Muscle of leg (tissue), 11 donors: ENCODE measurements around the gene HCN4. TPM values are rescaled to one million over a fixed set of nuclear protein-coding genes. Genes with fewer than 3 reads are reported as not detected.
A peak's percentile ranks its signal among the peaks of the same experiment; 100 is the strongest.

Source experiments
- DNase-seq: peaks from one replicate; pipeline ENCODE4 v3.0.0; 2013
- H3K27ac ChIP-seq: one replicate; pipeline ENCODE4 v1.5.1; 2013; ENCODE audit warnings: mild to moderate bottlenecking, low read length, control low read depth
- H3K27me3 ChIP-seq: one replicate; pipeline ENCODE4 v1.6.1; 2013; ENCODE audit warnings: low read length; ENCODE audit not compliant: control insufficient read depth, insufficient read depth
- H3K36me3 ChIP-seq: one replicate; pipeline ENCODE4 v1.6.1; 2013; ENCODE audit warnings: low read length; ENCODE audit not compliant: control insufficient read depth, insufficient read depth
- H3K4me1 ChIP-seq: one replicate; pipeline ENCODE4 v1.6.1; 2013; ENCODE audit warnings: low read length; ENCODE audit not compliant: control insufficient read depth, insufficient read depth
- H3K4me3 ChIP-seq: one replicate; pipeline ENCODE4 v1.5.1; 2013; ENCODE audit warnings: low read length, control low read depth
- H3K9me3 ChIP-seq: replicated peaks from 2 replicates; pipeline ENCODE4 v1.6.1; 2013; ENCODE audit warnings: low read depth, low read length; ENCODE audit not compliant: control insufficient read depth
- WGBS: methylation state at CpG from one replicate; pipeline ENCODE4 v1.1.5; 2013; ENCODE audit warnings: missing lambda C conversion rate; ENCODE audit not compliant: insufficient coverage; 5-methylcytosine and 5-hydroxymethylcytosine counted together
- polyA plus RNA-seq, 8 donors: library from polyadenylated mRNA; unstranded; fragments of 120-200 nt; gene quantifications; one replicate each; pipeline versions ENCODE4 v1.2.1 to v1.2.3, GENCODE V29; 2013; ENCODE audit warnings: inconsistent platforms in 1 of 8, low replicate concordance in 1 of 8; ENCODE audit not compliant: insufficient read length in 8 of 8, insufficient read depth in 1 of 8
- total RNA-seq: library from RNA; stranded (reverse); fragments of 120-200 nt; gene quantifications from one replicate; pipeline ENCODE4 v1.2.4, GENCODE V29; 2013

HCN4 gene
- total and polyA plus RNA-seq, 9 donors = not detected

DNA sequence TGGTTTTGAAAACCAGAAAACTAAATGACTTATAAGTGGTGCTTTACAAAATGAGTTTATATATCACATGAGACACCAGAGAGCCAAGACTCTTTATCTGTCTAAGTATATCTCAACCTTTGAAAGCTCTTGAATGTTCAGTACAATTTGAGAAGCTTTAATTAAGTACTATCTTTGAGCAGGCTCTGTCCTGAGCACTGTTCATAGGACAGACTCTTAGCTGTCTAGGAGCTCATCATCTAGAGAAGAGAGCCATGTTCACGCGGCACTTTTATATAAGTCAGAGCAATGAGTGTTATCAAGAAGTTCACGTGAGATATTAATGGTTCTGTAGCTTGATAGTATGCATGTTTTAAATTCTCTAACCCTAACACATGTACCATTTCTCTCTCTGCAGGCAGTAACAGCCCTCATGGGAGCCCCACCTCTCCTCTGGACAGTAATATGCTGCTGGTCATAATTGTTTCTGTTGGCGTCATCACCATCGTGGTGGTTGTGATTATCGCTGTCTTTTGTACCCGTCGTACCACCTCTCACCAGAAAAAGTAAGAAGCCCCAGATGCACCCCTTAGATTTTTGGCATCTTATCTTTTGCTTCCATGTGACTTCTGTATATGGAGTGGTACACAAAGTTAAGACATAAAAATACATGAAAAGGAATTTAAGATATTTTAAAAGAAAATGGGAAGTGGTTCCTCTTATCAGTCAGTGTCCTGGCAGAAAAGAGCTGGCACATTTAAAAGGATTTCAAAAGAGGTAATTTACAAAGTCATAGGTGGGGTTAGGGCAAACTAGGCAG is 86.0 kb downstream of the HCN4 start:
- no peaks in the 10 kb centered on the region for H3K9me3 ChIP-seq
- no peak overlapping the region for H3K27ac ChIP-seq
- H3K27me3 ChIP-seq = no peaks in the 10 kb centered on the region
- peaks cover 18% of the 10 kb centered on the region for H3K36me3 ChIP-seq
- WGBS = no CpG with 5 or more reads among the region's 8 CpGs
- DNase-seq = no peak
- H3K4me1 ChIP-seq = no peaks in the 10 kb centered on the region
- no peak overlapping the region for H3K4me3 ChIP-seq

DNA sequence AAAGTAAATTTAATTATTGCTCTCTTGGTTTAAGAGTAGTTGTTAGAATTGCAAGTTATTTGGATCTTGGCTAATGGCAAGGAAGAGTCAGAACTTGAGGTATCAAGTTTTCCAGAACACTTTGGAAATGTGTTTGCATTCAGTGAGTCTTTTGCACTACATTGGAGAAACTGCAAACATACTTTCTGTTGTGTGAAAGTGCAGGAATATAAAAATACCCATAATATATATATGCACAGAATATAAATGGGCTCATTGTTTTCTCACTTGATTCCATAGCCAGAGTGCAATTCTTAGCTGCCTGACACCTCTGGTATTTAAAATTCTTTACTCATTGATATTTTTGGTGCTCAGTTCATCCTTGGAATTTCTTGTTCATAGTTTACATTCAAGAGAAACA is 92.9 kb downstream of the HCN4 start:
- no peaks in the 10 kb centered on the region for H3K4me1 ChIP-seq
- H3K27ac ChIP-seq = no peak overlapping the region
- no peak overlapping the region for H3K4me3 ChIP-seq
- no peaks in the 10 kb centered on the region for H3K9me3 ChIP-seq
- peaks cover 5% of the 10 kb centered on the region for H3K36me3 ChIP-seq
- no peak for DNase-seq
- no peaks in the 10 kb centered on the region for H3K27me3 ChIP-seq

DNA sequence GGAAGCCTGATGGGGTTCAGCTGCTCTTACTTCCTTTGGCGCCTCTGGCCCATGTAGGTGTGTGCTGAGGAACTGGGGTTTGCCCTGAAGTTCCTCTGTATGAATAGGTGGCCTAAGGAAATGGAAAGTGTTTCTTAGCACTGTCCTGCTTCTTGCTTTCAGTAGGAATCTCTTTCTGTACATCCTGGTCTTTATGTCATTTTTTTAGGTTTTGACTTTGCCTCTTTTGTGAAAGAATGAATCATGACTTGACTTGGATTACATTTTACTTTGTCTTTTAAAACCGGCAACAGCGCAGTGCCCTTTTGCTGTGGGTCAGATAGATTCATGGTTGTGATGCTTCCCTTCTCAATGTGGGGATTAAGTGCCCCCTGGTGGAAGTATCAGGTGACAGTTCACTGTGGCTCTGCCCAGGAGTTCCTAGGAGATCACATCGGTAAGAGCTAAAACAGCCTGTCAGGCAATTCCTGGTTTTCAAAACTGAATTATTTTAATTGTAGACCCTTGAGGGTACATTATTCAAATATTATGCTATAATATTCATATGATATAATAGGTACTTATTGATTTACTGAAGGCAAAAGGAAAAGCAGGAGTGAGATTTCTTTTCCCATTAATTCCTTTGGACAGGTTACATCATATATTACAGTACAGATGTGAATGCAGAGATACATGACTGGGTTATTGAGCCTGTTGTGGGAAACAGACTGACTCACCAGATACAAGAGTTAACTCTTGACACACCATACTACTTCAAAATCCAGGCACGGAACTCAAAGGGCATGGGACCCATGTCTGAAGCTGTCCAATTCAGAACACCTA is 95.4 kb downstream of the HCN4 start:
- WGBS = 33% methylated on average over 1 of the region's 5 CpGs
- Histone ChIP-seq H3K27ac (no peak overlapping the region), H3K27me3 (no peaks in the 10 kb centered on the region), H3K9me3 (no peaks in the 10 kb centered on the region), H3K4me3 (no peak overlapping the region), H3K4me1 (no peaks in the 10 kb centered on the region), H3K36me3 (peaks cover 2% of the 10 kb centered on the region)
- DNase-seq = peak; percentile 71

DNA sequence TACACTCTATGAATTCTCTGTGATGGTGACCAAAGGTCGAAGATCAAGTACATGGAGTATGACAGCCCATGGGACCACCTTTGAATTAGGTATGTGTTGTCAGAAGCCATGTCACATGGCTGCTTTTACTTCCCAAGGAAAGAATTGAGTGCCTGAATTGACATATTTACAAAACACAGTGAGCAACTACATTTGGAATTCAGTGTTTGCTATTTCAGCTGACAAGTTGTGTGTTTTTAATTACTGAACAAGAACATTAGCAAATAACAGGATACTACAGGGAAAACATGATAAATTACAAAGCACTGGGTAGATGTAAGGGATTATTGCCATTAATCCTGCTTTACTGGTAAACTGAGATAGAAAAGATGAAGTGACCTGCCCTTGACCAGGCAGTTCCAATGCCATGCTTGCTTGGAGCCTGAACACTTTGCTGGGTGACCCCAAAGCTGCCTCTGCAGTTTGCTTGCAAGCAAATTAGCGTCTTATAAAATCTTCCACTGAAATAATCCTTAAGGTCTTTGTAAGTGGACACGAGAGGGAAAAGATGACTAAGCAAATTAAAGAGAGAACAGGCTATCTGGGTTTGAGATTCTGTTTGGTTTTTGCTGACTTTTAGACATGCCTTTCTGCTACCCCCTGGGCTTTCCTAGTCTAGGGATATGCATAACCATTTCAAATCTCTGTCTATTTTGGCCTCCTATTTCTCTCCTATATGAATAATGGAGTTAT is 98.2 kb downstream of the HCN4 start:
- Histone ChIP-seq H3K9me3 (no peaks in the 10 kb centered on the region), H3K36me3 (peaks cover 2% of the 10 kb centered on the region), H3K27me3 (no peaks in the 10 kb centered on the region), H3K4me3 (no peak overlapping the region), H3K27ac (no peak overlapping the region), H3K4me1 (no peaks in the 10 kb centered on the region)
- 86% methylated on average over 1 of the region's 3 CpGs for WGBS
- no peak for DNase-seq

Other genes starting within 250 kb of the HCN4 start
- not detected for gene REC114, start 74.2 kb upstream of the HCN4 start, total RNA-seq
- gene REC114, start 74.2 kb upstream of the HCN4 start, polyA plus RNA-seq = under 1 TPM in 1 of 8 donors, not detected in 7; 0.14 TPM